ENCODE results near the gene NBR1.

- TF ChIP-seq CTCF (optimal IDR thresholded peaks at IDR 0.05 in 1 of 3, IDR thresholded peaks at IDR 0.05 in 1 of 3, conservative IDR thresholded peaks at IDR 0.05 in 1 of 3; ENCODE audit: extremely low read depth in 1 of 3, insufficient read depth in 2 of 3, low read length in 3 of 3) (no peak), EZH2 (IDR thresholded peaks at IDR 0.05; ENCODE audit: low read length) (no peak)
These were observed 22.2 kb downstream of the NBR1 start for GRCh38 chr17:43193251-43193650.

All from keratinocyte (primary cell).